ENCODE data around the gene TESPA1.
"Not testable (repeated sequence)": the region's sequence is repeated elsewhere in the genome, so short reads cannot be mapped to it uniquely, and the experiment has no call there.

TESPA1 gene

DNA sequence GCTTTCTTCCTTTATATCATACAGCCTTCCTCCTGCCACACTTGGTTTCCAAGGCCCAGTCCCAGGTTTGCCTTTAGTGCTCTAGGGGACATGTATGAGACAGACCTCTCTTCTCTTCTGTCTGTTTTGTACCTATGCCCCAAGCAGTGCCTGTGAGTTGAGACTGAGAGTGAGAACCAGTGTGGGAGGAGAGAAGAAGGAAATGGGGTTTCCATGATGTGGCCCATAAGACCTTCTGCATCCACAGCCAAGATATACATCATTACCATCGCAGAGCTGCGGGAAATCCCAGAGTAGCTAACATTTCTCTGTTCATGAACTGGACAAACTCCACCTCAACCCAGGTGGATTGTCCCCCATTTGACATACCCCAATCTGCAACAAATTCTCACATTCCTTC lies 2.8 kb downstream of the TESPA1 start:
- no peak for DNase-seq

DNA sequence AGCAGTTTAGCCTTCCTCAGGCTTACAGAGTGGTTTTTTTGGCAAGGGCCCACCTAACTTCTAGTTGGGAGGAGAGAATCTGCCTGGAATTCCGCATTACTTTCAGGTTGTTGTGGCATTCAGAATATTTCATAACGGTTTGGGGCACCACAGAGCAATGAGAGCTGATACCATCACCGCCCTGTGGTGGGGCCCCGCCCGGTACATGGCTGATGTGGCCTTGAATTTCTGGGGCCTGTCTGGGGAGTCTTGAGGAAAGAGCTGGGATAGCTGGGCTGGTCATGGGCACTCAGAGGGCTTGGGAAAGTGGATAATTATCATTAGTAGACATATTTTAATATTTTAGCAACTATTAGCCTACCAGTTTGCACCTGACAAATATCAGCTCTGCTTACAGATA lies 4.2 kb downstream of the TESPA1 start:
- DNase-seq = no peak

DNA sequence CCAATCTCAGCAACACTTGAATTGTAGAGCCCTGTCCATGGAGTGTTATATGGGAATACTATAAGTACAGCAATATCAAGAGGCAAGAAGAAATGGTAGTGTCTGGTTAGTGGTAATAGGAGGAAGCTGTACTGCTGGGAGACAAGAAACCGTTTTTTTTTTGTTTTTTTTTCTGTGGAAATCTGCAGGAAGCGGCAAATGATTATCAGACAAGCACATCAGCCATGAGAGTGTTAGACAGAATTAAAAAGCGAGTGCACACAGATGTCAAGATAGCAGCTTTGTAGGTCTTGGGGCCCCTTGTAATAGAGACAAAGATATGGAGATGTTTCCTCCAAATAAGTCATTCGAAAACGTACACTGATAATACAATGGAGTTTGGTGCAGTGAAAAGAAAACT lies 6.7 kb downstream of the TESPA1 start:
- no peak for DNase-seq

DNA sequence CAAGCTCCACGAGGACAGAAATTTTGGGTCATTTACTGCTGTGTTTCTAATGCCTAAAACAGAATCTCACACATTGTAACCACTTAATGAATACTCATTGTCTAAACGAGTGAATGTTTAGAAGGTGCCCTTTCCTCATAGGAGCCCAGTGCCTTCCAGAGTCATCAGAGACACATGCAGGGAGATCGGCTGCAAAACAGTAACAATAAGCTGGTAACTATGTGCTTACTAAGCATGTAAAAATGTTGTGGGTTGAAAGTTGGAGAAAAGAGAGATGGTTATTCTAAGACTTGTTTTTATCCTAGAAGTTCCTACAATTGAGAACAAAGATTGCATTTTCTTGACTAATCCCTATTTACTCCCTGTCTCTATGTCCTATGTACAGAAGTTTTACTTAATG lies 7.4 kb downstream of the TESPA1 start:
- DNase-seq = peak; percentile 62

DNA sequence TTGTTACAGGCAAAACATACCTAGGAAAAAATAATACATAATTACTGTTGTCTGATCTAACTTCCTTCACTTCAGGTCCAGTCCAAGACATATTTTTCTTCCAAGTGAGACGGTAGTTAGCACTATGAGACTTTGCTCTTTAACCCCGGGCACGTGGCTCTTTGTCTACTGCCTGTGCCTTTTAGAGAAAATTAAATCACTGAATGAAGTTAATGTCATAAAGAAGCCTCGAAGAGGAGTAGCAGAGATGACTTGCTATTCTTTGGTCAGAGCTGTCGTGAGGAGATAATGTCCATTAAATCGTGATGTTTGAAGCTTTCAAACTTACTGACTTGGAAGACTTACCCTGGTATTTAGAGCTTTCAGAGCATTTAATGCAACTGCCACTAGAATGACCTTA lies 8.7 kb downstream of the TESPA1 start:
- DNase-seq = no peak

DNA sequence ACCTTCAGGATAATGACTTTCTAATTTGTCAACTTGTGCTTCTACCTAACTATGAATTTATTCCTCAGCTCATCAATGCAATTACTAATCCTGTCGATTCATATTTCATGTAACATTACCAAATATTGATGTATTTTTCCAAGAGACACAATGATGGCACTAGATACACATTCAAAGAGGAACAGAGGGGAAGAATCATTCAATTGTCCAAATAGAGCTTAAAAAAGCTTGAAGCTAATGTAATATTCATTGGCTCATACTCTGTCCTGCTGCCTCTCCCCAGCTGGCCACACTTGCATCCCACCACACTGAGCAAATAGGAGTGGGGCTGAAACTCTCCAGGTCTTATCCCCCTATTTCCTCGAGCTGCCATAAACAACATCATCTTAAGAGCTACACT lies 9.3 kb downstream of the TESPA1 start:
- no peak for DNase-seq

DNA sequence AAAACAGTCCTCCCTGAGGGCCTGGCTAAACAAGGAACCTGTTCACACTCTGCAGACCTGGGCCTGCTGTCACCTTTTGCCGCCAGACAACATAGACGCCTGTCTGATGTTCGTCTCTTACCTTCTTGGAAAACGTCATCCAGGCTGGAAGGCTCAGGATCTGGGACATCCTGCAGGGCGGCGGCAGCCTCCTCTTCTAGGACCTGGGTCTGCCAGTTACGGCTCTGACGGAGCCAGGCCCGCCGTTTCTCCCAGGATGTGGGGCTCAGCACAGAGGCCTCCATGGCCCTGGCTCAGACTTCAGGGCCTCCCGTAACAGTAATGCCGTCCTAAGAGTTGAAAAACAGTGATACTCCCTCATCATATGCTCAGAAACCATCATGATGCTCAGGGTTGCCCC lies 10.3 kb downstream of the TESPA1 start:
- no peak for DNase-seq

DNA sequence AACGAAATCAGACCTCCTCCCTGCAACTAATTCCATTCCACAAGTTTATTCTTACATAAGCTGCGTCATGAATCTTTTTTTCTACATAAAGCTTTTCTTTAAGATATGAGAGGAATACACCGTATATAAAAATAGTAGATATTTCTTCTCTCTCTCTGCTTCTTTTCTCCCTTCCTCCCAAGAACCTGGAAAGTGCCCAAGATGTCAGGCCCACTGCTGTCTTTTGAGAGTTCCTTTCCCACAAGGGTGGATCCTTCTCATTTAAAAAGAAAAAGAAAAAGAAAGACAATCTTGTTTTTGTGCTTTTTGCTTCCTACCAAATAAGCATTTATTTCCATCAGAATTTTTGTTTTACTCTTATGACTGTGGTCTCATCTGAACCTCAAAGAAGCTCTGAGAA lies 11.0 kb downstream of the TESPA1 start:
- no peak for DNase-seq

DNA sequence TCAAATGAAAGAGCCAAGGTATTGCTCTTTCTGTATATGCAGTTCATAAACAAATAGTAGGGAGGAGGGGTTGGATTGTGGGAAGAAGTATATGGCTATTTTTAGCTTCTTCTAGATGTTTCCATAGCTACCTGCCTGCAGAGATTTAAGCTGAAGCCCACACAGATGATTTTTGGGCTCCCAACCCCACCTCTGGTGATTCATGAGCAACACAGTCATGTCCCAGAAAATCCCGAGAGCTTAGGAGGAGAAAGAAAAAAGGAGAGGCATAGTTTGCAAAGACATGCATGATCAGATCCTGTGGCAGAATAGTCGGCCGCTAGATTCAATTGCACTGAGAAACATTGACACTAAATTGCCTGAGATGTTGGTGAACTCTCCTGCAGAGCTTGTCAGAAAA lies 13.8 kb downstream of the TESPA1 start:
- DNase-seq = no peak

DNA sequence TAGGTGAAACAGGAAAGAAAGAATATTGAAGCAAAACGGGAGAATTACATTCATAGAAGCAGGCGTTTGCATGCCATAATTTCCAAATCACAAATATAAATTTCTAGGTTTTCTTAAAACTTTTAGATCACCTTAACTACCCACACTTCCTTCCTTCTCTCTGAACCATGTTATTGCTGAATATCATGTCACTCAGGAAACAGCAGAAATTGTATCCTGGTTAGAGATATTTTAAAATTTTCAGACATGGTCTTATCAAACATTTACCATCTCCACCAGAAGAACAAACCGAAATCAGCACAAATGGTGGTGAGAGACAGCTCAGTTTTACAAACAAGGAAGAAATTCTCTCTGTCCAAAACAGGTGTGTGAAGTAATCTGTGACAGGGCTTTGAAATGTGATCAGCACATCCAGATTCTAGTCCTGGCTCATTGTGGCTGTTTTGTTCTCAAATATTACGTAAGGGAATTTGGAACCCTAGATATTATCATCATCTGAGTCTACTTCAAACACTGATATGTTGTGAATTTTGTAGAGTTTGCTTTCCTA lies 16.3 kb downstream of the TESPA1 start:
- DNase-seq = no peak

DNA sequence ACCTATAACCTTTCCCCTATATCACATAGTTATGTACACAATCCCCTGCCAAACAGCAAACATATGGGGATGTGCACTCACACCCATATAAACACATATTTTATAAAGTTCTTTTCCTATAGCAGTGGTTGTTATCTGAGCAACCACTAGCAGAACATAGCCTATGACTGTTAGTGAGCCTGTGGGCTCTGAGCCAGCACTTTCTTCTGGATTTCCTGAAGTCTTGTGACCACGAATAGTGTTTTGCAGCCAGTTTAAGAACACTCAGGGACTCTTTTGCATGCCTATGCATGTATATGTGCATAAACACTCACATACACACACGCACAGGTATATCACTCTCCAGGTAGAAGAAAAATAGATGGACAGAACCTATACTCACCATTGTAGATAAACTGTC lies 17.1 kb downstream of the TESPA1 start:
- no peak for DNase-seq

DNA sequence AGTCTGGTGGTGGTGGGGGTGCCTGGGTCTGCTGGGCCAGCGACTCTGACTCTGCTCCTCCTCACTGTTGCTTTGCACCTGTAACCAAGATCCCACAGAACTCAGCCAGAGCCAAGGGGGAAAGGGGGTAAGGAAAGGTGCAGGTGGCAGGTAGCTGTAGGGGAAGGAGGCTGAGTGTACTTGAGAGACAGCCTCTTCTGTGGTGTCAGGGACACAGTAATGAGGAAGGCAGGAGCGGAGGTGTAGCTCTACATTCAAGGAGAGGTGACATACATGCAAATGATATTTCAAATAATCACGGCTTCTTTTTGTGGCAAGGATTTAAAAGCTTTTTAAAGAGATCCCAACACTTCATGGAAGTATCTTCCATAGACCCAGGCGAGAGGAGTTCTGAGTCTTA lies 23.4 kb downstream of the TESPA1 start:
- DNase-seq = no peak

DNA sequence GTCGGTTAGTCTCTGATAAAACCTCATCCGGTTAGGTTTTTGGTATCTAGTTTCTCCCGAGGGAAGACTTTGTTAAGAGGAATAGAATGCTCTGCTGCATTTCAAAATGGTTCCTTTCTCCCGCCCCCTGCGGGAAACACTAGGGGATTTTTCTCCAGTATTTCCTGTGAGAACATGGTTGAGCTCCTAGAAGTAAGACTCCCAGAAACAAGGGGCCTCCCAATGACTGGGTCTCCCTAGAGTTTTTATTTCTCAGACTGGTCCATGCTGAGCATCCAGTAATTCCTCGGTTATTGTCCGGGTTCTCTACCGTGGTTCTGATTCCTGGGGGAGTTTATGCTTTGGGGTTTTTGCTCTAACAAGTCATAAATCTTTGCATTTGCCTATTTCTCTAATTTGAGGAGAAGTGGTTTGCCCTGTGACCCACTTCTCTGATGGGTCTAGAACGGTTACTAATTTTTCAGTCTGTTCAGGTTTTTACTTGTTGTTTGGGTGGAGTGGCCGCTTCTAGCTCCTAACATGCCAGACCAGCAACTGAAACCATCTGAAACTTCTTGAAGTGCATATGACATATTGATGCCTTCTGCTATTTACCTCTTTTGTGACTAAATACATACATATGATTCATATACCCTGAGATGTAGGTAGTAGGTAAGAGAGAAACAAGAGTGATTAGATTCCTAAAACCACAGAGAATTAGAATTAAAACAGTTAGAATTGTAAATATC lies 25.1 kb downstream of the TESPA1 start:
- peak; percentile 2 for DNase-seq

DNA sequence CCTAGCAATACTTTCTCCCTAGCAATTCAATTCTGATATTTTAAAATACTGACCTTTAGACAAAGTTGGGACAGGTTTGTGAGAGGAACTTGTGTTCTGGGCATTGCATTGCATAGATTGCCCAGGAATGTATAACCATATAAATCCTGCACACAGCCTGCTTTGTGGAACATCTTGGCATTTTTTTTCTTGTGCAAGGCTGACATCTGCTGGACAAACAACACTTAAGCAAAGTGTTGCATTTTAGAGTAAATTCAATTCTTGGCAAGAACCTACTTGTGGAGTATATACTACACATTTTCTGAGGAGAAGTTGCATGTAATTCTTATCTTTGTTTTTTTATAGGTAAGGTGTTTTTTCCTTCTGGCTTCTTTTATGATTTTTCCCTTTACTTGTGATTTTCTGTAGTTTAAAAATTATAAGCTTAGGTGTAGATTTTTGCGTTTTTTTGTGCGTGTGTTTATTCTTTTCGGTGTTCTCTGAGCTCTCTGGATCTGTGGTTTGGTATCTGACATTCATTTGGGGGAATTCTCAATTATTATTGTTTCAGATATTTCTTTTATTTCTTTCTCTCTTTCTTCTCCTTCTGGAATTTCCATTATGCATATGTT lies 26.4 kb downstream of the TESPA1 start:
- peak; percentile 50 for DNase-seq

DNA sequence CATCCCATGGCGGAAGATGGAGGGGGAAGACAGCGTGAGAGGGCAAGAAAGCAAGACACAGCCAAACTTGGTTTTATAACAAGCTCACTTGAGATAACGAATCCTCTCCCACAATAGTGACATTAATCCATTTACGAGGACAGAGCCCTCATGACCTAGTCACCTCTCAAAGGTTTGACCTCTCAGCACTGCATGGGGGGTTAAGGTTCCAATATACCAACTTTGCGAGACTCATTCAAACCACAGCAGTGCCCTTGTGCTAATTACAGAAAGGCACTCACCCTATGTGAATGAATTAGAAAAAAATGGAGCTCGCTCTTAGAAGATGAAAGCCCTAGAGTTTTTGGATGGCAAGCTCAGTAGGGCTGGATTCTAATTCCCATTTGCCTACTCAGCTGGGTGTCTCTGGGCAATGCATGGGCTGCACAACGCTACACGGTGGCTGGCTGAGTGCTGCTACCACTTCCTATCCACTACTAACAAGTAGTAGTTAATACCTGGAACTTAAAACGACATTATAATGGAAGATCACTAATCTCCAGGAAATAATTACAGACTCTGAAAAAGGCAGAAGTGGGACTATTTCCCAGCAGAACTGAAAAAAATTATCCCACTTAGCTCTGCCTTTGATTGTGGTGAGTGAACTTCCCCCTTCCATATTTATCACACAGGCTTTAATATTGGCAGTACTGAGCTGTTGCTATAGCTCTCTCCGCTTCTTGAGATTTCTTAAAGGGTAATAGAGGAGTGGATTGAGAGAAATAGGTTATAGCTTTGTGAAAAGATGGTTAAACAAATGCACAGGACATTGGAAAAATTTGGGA lies 27.5 kb downstream of the TESPA1 start:
- DNase-seq = no peak

DNA sequence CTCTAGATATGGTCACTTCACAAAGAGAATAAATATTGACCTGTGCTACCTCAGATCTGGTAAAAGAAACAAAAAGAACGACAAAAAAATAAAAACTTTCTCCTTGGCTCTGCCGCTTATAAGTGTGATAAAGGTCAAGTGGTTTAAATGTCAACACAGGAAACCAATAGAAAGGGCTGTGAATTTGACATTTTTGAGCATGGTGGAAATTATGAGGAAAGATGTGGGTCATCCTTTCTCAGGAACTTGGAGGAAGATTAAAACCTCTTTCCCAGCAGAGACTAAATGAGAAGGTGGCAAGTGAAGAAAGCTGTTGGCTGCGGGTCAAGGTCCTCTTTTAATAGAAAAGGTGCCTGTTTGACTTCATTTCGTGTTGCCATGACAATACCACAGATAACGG lies 28.2 kb downstream of the TESPA1 start:
- no peak for DNase-seq

DNA sequence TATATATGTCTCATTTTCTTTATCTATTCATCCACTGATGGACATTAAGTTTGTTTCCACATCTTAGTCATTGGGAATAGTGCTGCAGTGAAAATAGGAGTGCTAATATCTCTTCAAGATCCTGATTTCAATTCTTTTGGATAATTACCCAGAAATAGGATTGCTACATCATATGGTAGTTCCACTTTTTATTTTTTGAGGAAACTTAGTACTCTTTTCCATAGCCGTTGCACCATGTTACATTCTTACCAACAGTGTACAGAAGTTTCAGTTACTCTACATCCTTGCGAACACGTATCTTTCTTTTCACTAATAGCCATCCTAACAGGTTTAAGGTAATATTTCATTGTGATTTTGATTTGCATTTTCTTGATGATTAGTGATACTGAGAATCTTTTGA lies 29.8 kb downstream of the TESPA1 start:
- DNase-seq = no peak

DNA sequence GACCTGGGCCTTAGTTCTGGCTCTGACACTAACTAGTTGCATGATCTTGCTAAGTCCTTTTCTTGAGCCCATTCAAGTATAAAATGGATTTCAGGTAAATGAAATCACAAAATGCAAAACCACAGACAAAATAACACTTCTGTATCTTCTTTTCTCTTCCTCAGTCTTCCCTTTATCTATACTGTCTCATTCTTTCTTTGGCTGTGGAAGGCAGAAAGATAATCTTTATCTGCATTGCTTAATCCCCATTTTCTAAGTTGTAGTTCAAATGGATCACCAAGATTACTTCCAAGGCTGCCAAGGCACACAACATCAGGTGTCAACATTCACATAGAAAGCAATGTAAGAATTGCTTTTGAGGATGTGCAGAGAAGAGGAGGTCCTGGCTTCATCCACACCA lies 30.3 kb downstream of the TESPA1 start:
- no peak for DNase-seq

DNA sequence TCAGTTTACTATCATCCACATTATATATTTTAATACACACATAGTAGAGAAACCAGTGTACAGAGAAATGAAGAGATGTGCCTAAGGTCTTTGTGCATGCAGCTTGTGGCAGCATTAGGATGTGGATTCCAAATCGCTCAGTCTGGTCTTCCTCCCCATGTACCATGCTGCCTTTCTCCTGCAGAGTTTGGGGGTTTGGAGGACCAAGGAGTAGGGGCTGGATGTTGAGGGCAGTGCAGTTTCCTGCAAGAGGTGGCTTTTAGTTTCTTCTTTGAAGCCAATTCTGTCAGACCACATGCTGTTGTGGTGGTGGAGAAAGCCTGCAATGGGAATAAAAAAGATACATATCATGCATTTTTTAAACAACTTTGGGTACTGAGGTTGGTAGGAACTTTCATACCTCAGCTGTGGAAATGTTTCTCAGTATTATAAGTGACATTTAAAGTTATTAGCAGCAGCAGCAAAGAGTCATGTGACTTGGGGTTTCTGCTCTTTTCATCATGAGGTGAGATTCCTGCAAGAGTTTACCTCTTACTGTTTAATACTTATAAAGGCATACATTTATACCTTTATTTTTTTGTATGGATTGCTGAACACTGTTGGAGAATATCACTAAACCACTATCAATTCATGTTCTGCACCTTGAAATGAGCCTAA lies 34.4 kb downstream of the TESPA1 start:
- DNase-seq = no peak

DNA sequence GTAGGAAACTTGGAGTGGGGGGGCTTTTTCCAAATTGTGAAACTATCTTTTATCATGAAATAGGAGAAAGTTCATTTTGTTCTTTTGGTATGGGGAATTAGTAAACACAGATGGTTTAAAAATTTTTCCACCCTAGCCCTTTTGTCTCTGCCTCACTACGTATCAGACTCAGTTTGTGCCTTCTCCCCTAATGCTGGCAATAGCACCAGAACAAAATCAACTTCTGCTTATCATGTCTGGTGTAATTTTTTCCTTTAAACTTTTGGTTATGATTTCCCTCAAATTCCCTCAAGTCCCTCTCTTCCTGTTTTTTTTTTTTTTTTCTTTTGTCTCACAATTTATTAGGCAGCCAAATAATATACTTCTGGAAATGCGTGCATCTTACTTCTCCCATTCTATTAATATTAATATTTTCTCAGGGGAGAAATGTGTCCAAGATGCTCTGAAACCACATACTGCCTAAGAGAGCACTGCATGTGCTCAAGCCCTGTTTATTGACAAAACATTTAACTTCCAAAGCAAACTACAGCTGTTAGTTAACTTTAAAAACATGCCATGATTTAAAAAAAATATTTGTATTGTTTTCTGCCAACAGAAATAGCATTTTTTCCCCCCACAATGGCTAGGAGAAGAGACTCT lies 35.4 kb downstream of the TESPA1 start:
- no peak for DNase-seq

DNA sequence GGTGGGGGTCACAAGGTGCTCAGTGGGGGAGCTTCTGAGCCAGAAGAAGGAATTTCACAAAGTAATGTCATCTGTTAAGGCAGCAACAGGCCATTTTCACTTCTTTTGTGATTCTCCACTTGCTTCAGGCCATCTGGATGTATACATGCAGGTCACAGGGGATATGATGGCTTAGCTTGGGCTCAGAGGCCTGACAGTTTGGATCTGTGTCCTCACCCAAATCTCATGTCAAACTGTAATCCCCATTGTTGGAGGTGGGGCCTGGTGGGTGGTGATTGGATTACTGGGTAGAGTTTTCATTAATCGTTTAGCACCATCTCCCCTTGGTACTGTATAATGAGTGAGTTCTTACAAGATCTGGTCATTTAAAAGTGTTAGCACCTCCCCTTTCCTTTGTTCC lies 36.4 kb downstream of the TESPA1 start:
- DNase-seq = no peak

DNA sequence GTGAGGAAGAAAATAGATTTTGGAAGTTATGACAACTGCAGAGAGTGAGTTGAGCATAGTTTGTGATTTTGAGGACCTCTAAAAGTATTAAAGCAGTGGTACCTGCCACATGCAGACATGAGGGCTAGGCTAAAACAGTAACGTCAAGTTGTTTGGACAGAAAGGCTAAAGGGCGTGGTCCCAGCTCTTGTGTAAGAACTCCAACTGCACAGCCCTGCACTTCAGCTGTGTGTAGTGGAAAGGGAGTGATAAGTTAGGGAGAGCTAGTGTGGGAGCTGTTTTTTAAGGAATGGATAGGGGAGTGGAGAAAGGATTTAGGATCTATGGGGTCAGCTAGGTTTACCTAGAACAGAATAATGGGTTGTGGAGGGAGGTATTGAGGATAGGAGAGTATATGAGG lies 39.5 kb downstream of the TESPA1 start:
- no peak for DNase-seq

DNA sequence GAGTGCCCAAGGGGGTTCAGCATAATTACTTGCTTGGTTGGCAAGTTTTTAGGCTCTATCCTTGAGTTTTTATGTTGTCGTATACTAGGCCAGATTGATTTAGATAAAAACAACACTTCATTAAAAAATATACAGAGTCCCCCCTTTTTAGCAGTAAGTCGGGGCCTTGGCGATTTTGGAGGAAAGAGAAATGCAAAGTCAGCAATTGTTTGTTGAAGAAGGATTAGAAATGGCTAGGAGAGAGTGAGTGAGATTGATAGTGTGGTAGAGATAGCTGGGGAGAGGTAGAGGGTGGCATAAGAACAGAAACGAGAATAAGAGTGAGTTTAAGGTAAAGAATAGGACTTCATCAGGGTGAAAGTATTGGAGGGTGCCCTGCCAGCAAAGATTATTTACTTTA lies 41.3 kb downstream of the TESPA1 start:
- DNase-seq = not testable (repeated sequence)

Data from fibroblast of skin of right biceps (primary cell).